ENCODE measurements around the gene CAPN11.
"Not testable (repeated sequence)": the region's sequence is repeated elsewhere in the genome, so short reads cannot be mapped to it uniquely, and the experiment has no call there.

Gene CAPN11

DNA sequence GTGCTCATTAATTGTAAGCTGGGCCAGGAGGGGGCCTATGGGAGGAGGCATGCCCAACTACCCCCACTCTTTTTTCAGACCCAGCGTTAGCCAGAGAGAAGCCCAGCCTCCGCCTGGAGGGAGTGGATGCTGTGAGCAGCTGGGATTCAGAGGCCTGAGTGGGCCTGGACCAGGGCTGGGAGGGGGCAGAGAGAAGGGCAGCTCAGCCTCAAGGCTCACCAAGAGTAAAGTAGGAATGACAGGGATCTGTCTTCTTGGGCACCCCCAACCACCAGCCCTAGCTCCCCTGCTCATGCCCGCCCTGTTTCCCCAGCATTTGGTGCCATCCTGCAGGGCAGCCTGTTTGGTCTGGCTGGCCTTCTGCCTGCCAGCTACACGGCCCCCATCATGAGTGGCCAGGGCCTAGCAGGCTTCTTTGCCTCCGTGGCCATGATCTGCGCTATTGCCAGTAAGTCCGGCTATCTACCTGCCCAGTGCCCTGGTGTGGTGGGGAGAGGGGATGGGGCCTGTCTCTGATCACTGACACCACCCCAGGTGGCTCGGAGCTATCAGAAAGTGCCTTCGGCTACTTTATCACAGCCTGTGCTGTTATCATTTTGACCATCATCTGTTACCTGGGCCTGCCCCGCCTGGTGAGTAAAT is 71.5 kb downstream of the CAPN11 start:
- DNase-seq, result no peak

DNA sequence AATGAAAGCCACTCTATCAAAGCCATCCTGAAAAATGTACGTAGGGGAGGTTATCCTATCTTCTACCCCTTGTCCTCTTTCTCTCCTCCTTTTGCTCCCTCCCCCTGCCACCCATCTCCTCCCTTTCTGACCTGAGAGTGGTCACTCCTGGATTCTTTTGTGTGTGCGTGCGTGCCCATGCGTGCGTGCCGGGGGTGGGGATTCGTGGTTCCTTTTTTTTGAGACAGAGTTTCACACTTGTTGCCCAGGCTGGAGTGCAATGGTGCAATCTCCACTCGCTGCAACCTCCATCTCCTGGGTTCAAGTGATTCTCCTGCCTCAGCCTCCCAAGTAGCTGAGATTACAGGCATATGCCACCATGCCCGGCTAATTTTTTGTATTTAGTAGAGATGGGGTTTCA is 72.8 kb downstream of the CAPN11 start:
- not testable (repeated sequence) for DNase-seq

DNA sequence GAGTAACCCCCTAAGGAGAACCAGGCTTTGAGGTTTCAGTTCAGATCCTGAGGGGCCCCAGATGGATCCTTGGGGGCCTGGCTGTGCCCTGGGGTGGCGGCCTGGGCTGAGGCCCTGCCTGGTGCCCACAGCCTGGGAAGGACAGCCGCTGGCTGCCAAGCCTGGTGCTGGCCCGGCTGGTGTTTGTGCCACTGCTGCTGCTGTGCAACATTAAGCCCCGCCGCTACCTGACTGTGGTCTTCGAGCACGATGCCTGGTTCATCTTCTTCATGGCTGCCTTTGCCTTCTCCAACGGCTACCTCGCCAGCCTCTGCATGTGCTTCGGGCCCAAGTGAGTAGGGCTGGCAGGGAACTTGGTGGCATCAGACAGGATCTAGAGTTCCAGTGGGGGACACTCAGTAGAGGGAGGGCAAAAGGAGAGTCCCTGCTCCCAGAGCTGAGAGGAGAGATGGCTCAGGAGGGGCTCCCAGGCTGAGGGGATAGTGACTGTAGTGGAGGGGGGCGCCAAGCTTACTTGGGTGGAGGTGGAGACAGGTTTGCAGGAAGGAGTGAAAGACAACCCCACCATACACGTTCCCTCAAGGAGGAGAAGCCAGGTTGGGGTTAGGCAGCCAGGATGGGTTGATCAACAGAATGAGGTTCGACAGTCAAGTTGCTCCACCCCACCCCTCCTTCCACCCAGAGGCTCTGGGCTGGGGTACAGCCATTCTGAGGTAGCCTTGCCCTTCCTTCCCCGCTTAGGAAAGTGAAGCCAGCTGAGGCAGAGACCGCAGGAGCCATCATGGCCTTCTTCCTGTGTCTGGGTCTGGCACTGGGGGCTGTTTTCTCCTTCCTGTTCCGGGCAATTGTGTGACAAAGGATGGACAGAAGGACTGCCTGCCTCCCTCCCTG is 74.3 kb downstream of the CAPN11 start:
- DNase-seq, result no peak

DNA sequence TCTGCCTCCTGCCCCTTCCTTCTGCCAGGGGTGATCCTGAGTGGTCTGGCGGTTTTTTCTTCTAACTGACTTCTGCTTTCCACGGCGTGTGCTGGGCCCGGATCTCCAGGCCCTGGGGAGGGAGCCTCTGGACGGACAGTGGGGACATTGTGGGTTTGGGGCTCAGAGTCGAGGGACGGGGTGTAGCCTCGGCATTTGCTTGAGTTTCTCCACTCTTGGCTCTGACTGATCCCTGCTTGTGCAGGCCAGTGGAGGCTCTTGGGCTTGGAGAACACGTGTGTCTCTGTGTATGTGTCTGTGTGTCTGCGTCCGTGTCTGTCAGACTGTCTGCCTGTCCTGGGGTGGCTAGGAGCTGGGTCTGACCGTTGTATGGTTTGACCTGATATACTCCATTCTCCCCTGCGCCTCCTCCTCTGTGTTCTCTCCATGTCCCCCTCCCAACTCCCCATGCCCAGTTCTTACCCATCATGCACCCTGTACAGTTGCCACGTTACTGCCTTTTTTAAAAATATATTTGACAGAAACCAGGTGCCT is 75.0 kb downstream of the CAPN11 start:
- DNase-seq, result no peak

Measured in NCI-H1694 (cell line).